Activated CD4-positive, alpha-beta T cell treated with anti-CD3 and anti-CD28 coated beads for 4 hours (primary cell): ENCODE measurements around the gene KRT6C.

ENCODE experiments used
- DNase-seq, 2 donors: peaks; one replicate each; pipeline ENCODE4 v3.0.0-alpha.2; 2020

The KRT6C gene

DNA sequence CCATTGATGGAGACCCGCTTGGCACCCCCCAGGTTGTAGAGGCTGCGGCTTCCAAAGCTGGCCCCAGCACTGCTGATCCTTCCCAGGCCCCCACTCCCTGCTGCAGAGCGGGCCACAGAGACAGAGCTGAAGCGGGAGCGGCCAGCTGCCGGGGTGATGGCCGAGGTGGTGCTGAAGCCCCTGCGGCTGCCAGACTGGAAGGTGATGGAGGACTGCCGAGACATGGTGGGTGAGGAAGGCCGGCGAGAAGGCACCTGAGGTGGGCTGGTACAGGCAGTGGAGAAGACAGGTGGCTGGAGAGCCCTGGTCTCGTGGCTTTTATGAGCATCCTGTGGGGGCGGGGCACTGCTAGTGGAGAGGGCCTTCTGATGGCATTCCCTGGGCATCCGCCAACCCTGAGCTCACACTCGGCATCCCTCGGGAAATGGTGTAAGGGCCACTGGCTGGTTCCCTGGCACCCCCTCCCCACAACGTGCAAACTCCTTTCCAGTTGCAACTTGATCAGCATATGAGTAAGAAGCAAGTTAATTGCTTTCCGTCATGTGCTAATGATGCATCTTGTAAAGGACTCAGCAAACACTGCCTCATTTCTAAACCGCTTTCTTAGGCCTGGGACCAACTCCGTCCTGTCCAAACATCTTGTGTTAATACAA, 39.4 kb downstream of the KRT6C start, which contains the start of gene KRT75:
TSS of gene KRT75 (minus strand) at position 291 of the 653 bp plus-strand sequence. CDS start at position 224, 67 bp downstream.
- no peak for DNase-seq

DNA sequence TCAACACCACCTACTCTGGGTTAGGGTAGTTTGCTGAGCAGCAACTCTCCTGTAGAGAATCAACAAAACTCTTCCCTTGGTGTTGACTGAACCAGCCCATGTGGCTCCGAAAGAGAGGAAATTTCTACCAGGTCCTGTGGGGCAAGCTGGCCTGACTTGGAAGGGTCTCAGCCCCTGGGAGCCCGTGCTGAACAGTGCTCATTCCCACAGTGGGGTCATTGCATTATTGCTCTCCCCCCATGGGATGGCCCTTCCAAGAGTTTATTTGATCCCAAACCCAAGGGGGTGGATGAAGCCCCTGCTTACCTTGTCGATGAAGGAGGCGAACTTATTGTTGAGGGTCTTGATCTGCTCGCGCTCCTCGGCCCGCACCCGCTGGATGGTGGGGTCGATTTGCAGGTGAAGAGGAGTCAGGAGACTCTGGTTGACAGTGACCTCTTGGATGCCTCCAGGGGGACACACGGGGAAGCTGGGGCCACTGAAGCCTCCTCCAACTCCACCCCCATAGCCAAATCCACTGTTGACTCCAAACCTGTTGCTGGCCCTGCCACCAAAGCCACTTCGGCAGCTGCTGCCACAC, 40.0 kb downstream of the KRT6C start:
- DNase-seq = no peak

DNA sequence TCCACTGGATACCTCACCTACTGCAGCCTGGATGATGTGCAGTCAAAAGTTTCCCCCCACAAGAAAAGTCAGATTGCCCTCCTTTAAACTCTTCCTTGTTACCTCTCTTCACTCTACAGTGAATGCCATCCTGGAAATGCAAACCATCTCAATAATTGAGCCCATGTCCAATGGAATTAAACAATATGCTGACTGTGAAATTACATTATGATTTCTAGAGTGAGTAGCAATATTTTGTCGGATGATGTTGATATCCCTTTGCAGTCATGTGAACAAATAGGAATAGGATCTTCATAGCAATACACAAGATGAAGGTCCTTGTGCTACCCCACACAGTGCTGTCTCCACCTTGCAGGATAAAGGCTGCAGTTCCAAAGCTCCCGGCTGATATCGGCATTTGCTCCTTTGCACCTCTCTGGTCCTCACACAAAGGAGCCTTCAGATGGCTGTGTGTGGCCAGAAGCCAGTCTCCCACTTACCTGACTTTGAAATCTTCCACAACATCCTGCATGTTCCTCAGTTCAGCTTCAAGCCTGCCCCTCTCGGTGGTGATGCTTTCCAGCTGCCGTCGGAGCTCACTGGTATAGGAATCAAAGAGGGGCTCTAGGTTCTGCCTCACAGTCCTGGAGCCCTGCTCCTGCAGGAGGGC, 40.9 kb downstream of the KRT6C start:
- DNase-seq = no peak

DNA sequence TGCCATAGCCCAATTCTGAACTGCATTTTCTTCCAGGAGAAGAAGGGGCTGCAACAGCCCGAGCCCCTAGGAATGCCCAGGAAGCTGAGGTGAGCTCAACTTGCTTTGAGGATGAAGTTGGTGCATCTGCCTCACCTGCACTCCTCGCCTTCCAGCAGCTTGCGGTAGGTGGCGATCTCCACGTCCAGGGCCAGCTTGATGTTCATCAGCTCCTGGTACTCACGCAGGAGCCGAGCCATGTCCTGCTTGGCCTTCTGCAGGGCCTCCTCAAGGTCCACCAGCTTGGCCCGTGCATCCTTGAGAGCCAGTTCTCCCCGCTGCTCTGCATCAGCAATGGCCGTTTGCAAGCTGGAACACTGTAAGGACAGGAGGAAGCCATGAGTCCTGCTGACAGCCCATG, 45.5 kb downstream of the KRT6C start:
- no peak for DNase-seq

DNA sequence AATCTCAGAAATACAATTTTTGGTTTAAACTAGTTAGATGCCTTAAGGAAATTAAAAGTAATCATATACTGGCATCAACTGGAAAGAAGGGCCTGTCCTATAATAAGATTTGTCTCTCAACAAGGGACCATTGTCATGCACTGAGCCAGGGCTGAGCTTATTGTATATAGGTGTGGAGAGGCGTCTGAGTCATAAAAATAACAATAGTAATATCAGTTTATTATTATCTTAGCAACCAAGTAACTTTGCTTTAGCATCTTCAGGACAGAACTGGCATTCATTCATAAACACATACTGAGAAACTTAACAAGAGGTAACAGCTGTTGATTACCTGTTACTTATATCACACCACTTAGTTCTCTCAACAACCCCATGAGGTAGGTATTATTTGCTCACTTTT, 46.5 kb downstream of the KRT6C start:
- DNase-seq = no peak

DNA sequence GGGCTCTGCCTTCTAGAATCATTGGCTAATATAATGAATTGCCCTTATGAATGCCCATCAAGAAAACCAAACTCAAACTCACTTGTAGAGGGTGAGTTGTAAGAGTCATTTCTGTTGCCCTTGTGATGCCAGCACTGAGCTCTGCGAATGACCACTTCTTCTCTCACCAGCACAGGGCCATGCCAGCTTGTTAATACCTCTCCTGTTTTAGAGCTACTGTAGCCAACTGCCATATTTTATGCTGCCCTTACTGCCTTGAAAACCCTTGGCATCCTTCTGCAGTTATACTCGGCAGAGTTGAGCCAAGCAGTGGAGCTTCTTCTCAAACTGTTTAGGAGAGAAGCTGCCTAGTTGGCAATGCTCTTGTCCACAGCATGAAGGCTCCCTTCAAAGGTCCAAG, 47.6 kb downstream of the KRT6C start:
- no peak for DNase-seq

DNA sequence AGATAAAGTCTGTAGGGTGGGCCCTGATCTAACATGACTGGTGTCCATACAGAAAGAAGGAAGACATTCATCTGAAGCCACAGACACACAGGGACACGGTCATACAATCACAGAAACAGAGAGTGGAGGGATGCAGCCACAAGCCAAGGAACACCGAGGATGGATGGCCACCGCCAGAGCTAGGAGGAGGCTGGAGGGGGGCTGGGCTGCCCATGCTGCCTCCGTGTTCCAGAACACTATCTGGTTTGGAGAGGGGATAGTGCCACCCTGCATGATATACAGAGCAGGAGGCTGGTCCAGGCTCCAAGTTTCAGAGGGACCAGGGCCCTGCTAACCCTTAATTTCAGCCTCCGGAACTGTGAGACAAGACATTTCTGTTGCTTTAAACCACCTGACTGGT, 48.1 kb downstream of the KRT6C start:
- no peak for DNase-seq

DNA sequence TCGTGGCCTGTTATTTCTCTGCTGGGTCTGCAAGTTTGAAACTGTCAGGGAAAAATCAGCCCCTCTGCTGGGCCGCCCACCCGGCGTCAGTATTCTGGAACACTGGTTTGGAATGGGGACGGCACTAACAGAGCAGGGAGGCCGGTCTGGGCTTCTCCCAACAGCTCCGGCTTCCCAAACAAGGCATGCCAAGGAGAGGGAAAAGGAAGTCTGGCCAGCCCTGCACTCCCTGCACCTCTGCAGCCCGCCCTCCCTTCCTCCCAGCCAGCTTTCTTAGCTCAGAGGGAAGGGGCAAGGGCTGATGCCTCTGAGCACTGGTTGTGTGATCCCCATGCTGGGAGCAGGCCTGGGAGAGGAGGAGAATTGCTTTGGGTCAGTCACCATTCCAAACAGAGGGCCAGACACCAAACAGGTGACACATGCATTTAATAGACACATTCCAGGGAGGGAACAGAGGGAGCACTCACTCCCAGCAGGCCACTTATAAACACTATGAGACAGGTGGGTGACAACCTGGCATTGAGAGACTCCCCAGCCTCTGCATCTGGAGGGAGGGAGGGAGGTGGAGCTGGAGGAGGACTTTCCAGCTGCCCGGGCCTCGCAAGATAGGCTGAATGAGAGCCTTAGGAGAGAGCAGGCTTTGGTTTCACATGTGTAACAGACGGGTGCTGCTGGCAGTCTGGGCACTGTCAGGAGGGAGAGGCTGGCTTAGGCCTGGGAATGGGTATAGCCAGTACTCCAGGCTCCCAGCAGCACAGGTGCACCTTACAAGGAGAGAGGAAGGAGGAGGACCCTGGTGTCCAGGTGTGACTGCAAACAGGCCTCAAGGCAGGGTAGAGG, 49.7 kb downstream of the KRT6C start:
- no peak for DNase-seq

DNA sequence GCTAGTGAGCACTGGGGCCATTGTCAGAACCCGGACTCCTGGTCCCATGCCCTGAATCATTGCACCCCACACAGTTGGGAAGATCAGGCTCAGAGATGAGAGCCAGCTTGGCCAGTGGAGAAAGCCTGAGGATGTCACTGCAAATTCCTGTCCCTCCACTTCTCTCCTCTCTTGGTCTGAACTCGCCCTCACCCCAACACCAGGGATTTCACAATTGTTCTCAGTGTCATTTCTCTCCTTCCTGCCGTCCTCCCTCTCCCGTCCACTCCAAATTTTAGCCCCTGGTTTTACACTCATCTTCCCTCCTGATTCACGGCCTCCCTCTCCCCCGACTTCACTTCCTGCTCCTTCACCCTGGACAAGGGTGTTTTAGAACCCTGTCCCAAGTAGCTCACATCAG, 50.6 kb downstream of the KRT6C start:
- no peak for DNase-seq

DNA sequence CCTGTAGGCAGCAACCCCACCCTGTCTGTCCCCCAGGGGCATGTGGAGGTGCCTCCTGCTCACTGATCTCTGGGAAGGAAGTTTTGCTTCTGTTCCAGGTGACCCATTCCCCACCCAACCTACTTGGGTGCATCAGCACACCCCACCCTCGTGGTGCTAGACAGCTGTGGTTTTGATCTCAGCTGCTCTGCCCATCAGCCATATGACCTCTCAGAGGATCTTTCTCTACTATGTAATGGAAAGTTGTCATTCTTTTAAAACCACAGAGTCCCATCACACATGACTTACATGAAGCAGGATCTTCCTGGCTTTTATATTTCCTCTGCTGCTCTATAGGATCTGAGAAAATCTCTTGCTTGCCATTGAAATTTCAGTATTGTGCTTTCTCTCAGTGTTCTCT, 53.9 kb downstream of the KRT6C start:
- DNase-seq = no peak

DNA sequence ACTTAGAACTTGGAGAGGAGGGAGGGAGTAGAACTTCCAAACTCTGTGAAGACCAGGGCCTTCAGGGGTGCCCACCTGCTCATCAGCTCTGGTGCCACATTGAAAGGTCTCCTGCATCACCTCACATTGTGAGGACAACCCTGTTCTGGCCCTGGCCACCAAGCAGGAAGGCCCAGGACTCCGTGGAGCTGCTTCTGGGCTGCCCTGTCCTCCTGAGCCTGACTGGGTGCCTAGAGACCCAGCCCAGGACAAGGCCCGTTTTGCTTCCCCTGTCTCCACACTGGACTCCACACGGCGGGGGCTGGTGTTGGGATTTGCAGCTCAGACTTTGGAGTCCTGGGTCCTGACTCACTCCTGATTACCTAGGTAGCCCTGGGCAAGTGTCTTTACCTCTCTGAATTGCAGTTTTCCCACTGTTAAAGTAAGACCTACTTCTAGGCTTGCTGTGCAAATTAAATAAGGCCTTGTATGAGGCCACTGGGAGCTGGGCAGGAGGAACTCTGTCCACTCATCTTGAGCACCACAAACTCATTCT, 55.0 kb downstream of the KRT6C start:
- no peak for DNase-seq
